Lower leg skin (tissue), 4 donors: ENCODE measurements around the gene CFAP157. TPM values are rescaled to one million over a fixed set of nuclear protein-coding genes. Genes with fewer than 3 reads are reported as not detected.
A peak's percentile ranks its signal among the peaks of the same experiment; 100 is the strongest.

Experiments
- DNase-seq, 2 donors: peaks; one replicate each; pipeline ENCODE4 v3.0.0-alpha.2; 2019; ENCODE audit warnings: low spot score in 2 of 2
- H3K4me3 ChIP-seq: fragments of 200-600 bp; sonication (generic); 2 replicates; pipeline ENCODE4 v1.5.1; 2017; ENCODE audit warnings: mild to moderate bottlenecking, low read depth; ENCODE audit not compliant: poor library complexity, severe bottlenecking
- POLR2A ChIP-seq, 2 donors: fragments of 450-650 bp; IDR thresholded peaks; one replicate each; pipeline ENCODE4 v1.6.1; 2016 to 2017; ENCODE audit warnings: antibody characterized with exemption in 2 of 2, mild to moderate bottlenecking in 1 of 2, moderate library complexity in 1 of 2
- WGBS, 2 donors: methylation state at CpG; one replicate each; pipeline ENCODE4 v1.1.5; 2018; 5-methylcytosine and 5-hydroxymethylcytosine counted together
- intact Hi-C: fragments of 100-400 bp; cut with DNase I; formaldehyde crosslinking; loops from one replicate; pipeline ENCODE4 v1.15.0; 2023; ENCODE audit warnings: low total_unique reads
- total RNA-seq, 4 donors: library from RNA; depleted of rRNA; stranded (reverse); fragments of >200 nt; gene quantifications; one replicate each; pipeline ENCODE4 v1.1.0, GENCODE V29; 2016
- TF ChIP-seq, protein P1 (sequence below), 3 donors: fragments of 450-650 bp; IDR thresholded peaks; one replicate each; pipeline ENCODE4 v1.5.1; 2016; ENCODE audit warnings: antibody characterized with exemption in 3 of 3, mild to moderate bottlenecking in 3 of 3, moderate library complexity in 2 of 3

The CFAP157 gene
- total RNA-seq, 4 donors from 2014 or later, result 0.23 TPM; not detected in 3

DNA sequence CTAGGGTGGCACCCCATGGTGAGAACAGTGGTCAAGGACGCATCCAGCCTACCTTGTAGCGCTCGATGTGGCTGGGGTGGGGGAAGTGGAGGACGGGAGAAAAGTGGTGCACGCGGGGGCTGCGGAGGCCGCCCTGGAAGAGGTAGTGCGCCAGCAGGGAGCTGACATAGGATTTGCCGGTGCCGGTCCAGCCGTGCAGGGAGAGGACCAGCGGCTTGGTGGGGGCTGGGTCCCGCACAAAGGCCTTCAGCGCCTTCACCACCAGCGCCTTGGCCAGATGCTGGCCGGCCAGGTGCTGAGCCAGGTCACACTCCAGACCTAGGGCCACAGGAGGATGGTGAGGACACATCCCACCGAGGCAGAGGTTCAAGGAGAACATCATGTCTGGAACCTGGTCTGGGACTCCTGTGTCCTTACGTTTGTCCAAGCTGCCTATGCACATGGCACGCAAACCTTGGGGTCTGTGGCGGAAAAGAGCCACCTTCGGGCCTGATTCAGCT lies 27.5 kb downstream of the CFAP157 start:
- intact Hi-C loops, result loop anchor here (5.0 kb wide), 1 partner anchor 232 kb away; no protein-coding TSS in a partner anchor
- no peak for DNase-seq
- 50 to 51% methylated on average over 21 to 22 of the region's 22 CpGs for WGBS, 2 donors
- peak overlapping the region; percentile 55 for H3K4me3 ChIP-seq
- TF ChIP-seq, protein P1, sequence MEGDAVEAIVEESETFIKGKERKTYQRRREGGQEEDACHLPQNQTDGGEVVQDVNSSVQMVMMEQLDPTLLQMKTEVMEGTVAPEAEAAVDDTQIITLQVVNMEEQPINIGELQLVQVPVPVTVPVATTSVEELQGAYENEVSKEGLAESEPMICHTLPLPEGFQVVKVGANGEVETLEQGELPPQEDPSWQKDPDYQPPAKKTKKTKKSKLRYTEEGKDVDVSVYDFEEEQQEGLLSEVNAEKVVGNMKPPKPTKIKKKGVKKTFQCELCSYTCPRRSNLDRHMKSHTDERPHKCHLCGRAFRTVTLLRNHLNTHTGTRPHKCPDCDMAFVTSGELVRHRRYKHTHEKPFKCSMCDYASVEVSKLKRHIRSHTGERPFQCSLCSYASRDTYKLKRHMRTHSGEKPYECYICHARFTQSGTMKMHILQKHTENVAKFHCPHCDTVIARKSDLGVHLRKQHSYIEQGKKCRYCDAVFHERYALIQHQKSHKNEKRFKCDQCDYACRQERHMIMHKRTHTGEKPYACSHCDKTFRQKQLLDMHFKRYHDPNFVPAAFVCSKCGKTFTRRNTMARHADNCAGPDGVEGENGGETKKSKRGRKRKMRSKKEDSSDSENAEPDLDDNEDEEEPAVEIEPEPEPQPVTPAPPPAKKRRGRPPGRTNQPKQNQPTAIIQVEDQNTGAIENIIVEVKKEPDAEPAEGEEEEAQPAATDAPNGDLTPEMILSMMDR (IDR thresholded peaks at IDR 0.05), result no peak
- no peak for TF ChIP-seq POLR2A (IDR thresholded peaks at IDR 0.05)

DNA sequence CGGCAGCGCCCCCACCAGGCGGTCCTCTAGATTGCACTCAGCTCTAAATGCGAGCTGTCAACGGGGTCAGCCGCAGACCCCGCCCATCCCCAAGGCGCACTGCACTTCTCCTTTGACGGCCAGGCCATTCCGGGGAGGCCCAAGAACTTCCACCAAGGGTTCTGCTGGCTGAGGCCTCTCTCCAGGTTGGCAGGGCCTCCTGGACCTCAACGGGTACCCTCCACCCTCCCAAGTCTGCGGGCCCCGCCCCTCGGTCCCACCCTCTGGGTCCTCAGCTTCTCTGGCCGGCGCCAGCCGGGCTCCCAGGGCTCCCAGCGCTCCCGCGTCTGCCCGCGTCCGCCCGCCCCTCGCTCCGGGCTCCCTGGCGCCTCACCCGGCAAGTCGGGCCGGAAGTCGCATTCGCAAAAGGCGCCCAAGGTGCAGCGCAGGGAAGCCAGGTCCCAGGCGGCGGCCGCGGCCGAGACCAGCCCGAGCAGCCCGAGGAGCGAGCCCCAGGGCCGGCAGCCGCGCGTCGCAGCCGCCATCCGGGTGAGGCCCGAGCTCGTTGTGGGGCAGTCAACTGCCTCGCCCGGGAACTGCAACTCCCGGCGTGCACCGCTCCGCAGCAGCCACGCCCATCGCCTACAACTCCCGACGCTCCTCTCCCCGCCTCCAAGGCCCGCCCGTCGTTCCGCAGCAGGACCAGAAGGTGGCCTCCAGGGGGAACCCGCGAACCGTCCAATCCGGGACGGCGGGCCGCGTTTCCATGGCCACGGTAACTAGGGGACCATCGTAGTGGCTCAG lies 28.1 kb downstream of the CFAP157 start, which contains the start of gene TOR2A:
Gene TOR2A (minus strand): TSS at position 548 of the 783 bp plus-strand sequence. CDS start 24 bp downstream, at position 524.
- peak within 1 kb of the TSS; percentile 55 for H3K4me3 ChIP-seq
- intact Hi-C loops, result loop anchor here (5.0 kb wide), 3 partner anchors 47 to 233 kb away; no protein-coding TSS in a partner anchor
- peak; percentile 95 to 100 for DNase-seq
- TF ChIP-seq POLR2A (IDR thresholded peaks at IDR 0.05), result no peak
- TF ChIP-seq, protein P1 (IDR thresholded peaks at IDR 0.05), result peak in 2 of 3 donors; percentile 67 to 98
- WGBS, 2 donors, result 0% methylated on average over 32 to 65 of the region's 76 CpGs

DNA sequence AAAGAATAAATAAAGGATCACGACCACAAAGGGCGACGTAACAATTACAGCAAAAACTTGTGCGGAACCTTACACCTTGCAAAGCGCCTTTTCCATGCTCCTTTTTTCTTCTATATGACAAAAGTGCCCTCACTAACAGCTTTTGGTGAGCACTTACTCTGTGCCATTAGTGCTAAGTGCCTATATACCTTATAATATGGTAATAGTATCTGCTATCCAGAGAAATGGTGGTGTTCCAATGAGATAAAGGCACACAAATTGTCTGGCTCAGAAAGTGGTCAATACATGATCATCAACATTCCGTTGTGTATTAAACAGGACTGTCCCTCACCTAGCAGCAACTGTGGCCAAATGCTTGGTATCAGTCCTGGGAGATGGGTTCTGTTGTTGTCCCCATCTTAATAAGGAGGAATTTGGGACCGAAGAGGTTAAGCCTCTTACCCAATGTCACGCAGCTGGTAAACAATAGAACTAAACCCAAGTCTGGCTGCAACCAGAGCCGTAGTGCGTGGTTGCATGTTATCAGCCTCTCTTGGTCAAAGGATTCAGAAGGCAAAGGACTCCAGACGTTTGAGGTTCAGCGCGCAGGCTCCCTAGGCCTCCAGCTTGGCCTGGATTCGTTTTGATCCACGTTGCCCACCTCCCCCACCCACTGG lies 28.9 kb downstream of the CFAP157 start:
- intact Hi-C loops, result loop anchor here (5.0 kb wide), 2 partner anchors 47 to 187 kb away; no protein-coding TSS in a partner anchor
- H3K4me3 ChIP-seq, result no peak overlapping the region

DNA sequence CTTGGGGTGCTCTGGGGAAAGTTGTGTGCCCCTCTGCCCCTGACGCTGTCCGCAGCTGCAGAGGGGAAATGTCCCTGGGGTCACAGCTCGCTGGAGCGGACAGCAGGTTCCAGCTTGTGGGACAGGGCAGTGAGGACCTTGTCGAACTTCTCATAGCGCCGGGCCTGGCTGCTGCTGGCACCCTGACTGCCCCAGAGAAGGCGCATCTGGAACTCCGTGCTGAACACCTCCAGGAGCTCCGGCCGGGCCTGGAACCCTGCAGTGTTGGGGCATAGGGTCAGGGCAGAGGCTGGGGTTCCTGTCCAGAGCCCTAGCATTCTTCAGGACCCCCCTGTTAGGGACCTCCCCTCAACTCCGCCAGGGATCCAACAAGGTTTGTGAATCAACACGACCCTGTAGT lies 31.9 kb downstream of the CFAP157 start:
- H3K4me3 ChIP-seq, result no peak overlapping the region
- WGBS, 2 donors, result 87 to 88% methylated on average over 13 of the region's 13 CpGs
- intact Hi-C loops, result loop anchor here (5.0 kb wide), 2 partner anchors 44 to 184 kb away; no protein-coding TSS in a partner anchor
- no peak for DNase-seq
- TF ChIP-seq, protein P1 (IDR thresholded peaks at IDR 0.05), result no peak
- TF ChIP-seq POLR2A (IDR thresholded peaks at IDR 0.05), result no peak

More for the DNA sequence above, 28.9 kb downstream of the CFAP157 start:
- WGBS, 2 donors, result 28 to 36% methylated on average over 15 of the region's 15 CpGs
- no peak for DNase-seq
- TF ChIP-seq, protein P1 (IDR thresholded peaks at IDR 0.05), result no peak
- no peak for TF ChIP-seq POLR2A (IDR thresholded peaks at IDR 0.05)

DNA sequence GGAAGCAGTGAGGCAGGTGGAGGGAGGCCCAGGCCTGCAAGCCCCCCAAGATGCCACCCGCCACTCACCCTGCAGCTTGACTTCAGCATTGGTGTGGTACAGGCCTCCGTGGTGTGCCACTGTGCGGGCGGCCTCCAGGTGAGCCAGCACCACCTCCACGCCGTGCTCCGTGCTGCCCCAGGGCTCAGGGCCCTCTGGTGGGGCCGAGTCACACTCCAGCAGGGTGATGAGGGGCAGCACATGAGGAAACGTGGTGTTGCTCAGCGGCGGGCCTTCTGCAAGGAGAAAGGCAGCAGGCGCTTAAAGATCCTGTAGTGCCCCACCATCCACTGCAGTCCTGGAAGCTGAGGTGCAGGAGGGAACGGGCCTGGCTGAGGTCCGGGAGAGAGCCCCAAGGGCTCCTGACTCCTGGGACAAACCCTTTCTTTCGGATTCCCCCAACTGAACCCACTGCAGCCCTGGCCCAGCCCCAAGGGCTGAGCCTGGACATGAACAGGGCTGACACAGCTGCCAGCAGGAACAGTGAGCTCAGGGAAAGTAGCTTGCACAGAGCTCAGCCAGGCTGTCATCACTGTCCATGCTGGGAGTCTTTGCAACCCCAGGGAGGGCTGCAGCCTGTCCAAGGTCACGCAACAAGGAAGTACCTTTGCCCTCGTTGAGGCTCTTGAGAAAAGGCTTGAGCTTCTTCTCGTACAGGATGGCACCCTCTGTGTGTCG lies 33.0 kb downstream of the CFAP157 start:
- intact Hi-C loops, result loop anchor here (5.0 kb wide), 2 partner anchors 43 to 183 kb away; no protein-coding TSS in a partner anchor
- no peak for DNase-seq
- no peak overlapping the region for H3K4me3 ChIP-seq
- WGBS, 2 donors, result 58 to 59% methylated on average over 17 of the region's 19 CpGs
- TF ChIP-seq, protein P1 (IDR thresholded peaks at IDR 0.05), result no peak
- no peak for TF ChIP-seq POLR2A (IDR thresholded peaks at IDR 0.05)
